ENCODE data around the gene CNBD2.

DNA sequence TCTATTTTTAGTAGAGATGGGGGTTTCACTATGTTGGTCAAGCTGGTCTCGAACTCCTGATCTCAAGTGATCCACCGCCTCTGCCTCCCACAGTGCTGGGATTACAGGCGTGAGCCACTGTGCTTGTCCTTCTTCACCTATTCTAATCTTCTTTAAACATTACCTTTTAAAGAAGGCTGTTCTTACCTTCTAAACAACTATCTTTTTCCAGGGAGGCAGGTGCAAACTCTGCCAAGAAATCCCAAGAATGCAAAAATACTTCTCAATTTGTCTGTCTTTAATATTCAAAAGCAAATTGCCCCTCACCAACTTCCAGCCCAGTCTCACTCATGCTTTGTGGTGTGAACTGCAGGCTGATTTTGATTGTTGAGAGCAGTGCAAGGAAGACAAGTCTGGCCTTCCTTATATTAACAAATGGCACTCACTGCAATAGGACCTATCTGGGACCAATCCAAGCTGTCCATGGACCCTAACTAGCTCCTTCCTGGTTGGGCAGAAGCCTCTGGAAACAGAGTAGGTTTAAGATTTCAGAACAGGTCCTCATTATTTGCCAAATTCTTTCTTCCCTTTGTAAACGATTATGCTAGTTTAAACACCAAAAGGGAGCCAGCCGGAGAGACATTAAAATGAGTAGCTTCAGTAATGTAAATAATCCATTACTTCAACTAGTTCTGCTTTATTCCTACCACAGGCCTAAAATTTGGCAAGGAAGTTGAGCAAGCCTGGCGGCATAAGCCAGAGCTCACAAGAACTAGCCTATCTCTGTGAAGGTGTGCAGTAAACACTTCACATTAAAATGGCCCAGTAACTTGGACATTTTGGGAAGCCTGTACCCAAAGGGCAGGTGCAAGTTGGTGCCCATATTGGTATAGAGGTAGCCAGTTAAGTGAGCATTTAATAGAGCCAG, 15.7 kb upstream of the CNBD2 start:
- TF ChIP-seq, protein P1, sequence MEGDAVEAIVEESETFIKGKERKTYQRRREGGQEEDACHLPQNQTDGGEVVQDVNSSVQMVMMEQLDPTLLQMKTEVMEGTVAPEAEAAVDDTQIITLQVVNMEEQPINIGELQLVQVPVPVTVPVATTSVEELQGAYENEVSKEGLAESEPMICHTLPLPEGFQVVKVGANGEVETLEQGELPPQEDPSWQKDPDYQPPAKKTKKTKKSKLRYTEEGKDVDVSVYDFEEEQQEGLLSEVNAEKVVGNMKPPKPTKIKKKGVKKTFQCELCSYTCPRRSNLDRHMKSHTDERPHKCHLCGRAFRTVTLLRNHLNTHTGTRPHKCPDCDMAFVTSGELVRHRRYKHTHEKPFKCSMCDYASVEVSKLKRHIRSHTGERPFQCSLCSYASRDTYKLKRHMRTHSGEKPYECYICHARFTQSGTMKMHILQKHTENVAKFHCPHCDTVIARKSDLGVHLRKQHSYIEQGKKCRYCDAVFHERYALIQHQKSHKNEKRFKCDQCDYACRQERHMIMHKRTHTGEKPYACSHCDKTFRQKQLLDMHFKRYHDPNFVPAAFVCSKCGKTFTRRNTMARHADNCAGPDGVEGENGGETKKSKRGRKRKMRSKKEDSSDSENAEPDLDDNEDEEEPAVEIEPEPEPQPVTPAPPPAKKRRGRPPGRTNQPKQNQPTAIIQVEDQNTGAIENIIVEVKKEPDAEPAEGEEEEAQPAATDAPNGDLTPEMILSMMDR (IDR thresholded peaks at IDR 0.05) = no peak
- no peak for TF ChIP-seq EZH2 (IDR thresholded peaks at IDR 0.05; ENCODE audit: borderline replicate concordance, insufficient read depth, low read depth, low read length, poor library complexity, severe bottlenecking)

Data from B cell (primary cell).